ENCODE results near the gene INIP.
"Not testable (repeated sequence)": the region's sequence is repeated elsewhere in the genome, so short reads cannot be mapped to it uniquely, and the experiment has no call there.

INIP gene

DNA sequence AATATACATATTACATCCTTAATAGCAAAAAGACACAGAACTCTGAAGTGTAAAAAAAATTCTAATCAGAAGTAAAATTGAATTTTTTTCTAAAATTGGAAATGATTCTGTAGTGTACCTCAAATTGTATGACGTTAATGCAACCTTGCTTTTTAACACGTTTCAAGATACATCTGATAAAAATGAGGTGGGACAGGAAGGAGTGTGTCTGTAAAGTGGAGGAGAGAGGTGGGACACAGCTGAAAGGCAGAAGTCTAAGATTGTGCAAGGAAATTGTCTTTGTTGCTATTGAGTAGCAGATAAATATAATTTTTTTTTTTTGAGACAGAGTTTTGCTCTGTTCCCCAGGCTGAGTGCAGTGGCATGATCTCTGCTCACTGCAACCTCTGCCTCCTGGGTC is 17.0 kb upstream of the INIP start:
- DNase-seq = no peak

DNA sequence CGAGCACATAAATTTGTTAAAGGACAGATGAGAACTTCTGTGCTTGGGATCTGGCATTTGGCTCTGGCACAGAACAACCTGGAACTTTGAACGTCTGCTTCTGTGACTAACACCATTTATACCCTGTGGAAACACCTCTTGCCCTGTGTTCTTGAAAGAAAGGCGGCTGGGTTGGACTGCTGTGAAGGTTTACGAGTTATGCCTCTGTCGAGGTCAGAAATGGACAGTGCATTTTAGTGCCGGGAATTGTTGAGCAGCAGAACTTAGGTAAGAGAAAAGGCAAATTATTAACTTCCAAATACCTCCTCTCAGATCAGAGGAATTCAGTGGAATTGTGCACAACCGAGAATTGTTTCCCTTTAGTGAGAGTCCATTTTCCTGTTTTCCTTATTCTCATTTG is 14.1 kb upstream of the INIP start:
- DNase-seq = no peak

DNA sequence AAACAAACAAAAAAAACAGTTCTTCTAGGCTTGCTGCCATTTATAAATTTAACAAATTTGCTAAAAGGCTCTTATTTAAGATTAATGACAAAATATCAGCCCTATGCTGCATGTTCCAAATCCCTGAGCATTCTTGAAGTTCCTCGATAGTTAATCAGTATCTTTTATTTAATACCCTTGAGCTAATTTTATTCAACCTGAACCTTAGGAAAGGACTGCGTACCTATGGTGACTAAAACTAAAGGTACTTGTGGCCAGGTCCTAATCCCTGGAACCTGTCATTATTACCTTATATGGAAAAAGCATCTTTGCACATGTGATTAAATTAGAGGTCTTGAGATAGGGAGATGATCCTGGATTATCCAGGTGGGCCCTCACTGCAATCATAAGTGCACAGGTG is 10.5 kb upstream of the INIP start:
- DNase-seq = no peak

DNA sequence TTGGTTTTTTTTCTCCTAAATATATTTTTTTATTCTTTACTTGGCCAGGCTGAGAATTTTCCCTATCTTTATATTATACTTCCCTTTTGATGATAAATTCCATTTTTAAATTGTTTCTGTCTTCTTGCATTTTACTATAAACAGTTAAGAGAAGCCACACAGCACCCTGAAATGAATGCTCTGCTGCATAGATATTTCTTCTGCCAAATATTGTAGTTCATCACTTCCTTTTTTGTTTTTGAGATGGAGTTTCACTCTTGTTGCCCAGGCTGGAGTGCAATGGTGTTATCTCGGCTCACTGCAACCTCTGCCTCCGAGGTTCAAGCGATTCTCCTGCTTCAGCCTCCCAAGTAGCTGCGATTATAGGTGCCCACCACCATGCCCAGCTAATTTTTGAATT is 8.5 kb upstream of the INIP start:
- no peak for DNase-seq

DNA sequence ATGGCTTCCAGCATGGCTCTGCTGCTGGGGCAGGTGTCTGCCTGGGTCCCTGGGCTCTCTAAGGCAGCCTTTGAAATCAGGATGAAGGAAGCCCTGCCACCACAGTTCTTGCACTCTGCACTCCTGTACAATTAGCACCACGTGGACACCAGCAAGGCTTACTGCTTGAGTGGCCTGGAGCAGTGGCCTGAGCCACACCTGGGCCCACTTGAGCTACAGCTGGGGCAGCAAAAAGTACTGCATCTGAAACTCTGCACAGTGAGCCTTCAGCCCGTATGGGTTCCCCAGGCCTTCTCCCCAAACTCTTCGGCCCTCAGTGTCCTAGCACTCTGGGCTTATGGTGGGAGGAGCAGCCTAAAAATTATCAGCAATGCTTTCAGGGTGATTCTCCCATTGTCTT is 8.0 kb upstream of the INIP start:
- DNase-seq = no peak

DNA sequence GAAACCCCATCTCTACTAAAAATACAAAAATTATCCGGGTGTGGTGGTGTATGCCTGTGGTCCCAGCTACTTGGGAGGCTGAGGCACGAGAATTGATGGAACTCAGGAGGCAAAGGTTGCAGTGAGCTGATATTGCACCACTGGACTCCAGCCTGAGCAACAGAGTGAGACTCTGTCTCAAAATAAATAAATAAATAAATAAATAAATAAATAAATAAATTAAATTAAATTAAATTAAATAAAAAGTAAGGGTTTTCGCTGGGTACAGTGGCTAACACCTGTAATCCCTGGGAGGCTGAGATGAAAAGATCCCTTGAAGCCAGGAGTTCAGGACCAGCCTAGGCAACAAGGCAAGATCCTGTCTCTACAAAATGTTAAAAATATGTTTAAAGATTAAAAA is 4.8 kb upstream of the INIP start:
- not testable (repeated sequence) for DNase-seq

DNA sequence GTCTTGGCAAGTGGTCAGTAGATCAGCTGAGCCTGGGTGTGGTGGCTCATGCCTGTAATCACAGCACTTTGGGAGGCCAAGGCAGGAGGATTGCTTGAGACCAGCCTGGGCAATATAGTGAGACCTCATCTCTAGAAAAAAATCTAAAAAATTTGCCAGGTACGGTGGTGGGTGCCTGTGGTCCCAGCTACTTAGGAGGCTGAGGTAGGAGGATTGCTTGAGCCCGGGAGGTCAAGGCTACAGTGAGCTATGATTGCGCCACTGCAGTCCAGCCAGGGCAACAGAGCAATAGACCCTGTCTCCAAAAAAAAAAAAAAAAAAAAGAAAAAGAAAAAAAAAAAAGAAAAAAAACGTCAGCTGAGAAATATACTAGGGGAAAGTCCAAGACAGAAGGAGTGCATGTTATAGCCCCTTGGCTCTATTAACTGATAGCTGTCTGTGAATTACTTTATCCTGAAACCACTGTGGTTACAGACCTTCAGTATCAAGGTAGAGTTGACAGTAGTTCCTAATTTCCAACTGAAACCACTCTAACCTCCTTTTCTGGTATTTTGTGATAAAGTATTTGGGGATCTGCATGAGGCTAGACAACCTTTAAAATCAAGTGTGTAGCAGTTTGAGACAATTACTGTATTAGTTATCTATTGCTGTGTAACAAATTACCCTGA is 2.3 kb upstream of the INIP start:
- no peak for DNase-seq

DNA sequence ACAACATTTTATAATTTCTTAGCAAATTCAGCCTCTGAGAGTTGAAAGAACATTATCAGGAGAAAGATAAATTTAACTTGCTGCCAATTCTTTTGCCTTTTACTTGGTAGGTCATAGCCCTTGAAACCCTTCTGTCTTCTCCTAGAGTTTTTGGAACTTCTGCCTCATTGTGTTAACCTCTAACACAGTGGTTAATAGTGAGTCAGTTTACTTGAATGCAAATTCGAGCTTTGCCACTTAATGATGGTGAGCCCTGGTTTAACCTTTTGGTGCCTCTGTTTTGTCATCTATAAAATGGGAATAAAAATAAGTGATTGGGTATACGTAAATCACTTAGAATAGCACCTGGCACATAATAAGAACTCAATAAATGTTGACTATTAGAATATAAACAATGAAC is 1.8 kb upstream of the INIP start:
- DNase-seq = no peak

DNA sequence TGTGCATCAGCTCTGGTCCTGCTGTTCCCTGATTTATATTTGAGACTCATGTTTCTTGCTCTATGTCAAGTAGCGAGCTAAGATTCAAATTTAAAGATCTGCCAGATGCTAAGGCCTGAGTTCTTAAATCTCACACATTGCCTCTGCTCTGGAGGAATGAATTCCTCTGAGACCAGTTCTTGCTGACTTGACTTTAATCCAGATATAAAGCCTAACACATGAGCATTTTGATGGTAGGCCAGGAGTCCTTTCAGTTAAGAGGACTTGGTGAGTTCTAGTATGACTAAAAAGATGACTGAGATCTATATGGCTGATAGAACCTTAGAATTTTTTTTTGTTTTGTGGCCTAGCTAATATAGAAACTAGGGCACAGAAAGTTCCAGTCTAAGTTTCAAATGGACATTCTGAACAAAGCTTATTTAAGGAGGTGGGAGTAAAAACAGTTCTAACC is 1.3 kb upstream of the INIP start:
- DNase-seq = no peak

DNA sequence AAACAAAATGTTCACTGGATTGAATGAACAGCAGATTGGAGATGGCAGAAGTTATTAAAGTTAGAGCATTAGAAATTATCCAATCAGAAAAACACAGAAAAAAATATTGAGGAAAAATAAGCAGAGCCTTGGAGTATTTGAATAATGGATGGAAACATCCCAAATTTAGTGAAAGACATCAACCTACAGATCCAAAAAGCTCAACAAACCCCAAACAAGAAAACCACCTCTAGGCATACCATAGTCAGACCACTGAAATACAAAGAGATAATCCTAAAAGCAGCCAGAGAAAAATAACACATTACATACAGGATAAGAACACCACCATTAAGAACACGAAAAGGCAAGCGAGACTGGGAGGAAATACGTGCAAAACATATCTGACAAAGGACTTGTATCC is 5.2 kb downstream of the INIP start:
- DNase-seq = no peak

DNA sequence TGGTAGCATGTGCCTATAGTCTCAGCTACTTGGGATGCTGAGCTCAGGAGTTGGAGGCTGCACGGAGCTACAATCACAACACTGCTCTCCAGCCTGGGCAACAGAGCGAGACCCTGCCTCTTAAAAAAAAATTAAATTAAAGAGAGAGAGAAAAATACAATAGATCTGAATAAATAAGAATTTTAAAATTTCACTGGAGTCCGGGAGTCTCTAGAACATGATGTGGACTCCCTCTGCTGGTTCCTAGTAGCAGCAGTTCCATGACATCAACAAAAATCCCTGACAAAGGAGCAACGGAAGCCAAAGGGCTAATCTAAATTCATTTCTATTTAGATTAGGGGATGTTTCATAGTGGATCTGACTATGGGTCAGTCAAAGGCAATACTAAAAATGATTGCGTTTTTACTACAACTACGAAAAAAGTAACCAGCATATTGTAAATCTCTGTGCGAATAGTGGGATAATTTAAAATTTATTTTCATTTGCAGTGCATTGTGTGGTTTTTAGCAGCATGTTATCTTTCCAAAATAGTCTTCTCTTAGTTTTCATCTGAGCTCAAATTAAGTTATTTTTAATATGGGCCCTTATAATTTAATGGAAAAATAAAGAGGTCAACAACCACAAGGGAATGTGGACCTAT is 6.7 kb downstream of the INIP start:
- DNase-seq = no peak

DNA sequence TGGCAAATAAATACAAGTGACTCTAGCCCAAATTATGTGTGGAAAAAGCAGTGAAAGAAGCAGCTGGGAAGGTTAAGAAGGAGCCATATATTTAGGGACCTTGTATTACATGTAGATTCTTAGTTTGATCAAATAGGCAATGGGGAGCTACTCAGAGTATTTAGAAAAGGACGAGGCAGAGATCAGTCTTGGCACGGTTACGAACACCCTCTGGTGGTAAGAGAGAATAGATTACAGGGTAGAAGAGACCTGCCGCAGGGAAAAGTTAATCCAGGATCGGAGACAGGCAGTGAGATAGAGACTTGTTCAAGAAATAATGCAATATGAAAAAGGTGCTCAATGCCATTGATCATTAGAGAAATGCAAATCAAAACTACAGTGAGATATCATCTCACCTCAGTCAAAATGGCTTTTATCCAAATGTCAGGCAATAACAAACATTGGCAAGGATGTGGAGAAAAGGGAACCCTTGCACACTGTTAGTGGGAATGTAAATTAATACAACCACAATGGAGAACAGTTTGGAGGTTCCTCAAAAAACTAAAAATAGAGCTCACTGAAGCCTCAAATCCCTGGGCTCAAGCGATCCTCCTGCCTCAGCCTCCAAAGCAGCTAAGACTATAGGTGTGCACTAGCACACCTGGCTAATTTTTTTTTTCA is 12.0 kb downstream of the INIP start:
- no peak for DNase-seq

DNA sequence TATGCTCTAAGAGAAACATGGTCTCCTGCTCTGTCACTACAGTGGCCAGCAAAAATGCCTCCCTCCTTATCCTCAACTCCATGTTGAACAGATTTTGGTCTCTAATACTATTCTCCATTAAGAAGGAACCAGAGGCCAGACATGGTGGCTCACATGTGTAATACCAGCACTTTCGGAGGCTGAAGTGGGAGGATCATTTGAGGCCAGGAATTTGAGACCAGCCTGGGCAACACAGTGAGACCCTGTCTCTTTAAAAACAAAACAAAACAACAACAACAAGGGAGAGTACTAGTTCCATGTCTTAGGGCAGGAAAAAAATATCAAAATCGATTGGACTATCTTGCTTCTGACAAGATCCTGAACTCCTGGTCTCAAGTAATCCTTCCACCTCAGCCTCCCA is 14.6 kb downstream of the INIP start:
- no peak for DNase-seq

DNA sequence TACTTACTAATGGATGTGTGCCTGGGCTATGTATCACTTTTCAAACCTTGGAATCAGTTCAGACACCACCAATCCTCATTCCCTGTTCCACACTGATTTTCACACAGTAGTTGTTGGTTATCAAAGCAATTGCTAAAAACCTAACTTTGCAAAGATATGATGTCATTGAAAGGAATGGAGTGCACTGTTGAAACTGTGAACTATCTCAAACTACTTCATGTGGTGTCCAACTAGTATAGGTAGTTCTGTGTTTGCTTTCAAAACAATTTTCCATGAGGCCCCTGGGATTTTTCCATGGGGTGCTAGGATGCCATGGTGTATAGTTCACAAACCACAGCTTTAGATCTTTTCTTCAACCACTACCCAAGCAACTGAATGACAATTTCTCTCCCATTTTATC is 17.8 kb downstream of the INIP start:
- DNase-seq = no peak

DNA sequence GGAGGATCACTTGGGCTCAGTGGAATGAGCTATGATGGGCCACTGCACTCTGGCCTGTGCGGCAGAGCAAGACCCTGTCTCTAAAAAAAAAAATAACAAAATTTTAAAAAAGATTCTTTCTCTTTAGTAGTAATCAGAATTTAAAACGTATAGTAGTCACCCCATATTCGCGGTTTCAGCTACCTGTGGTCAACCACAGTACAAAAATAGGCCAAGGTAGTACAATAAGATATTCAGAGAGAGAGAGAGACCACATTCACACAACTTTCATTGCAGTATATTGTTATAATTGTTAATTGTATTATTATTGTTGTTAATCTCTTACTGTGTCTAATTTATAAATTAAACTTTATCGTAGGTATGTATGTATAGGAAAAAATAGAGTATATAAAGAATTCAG is 18.7 kb downstream of the INIP start:
- no peak for DNase-seq

DNA sequence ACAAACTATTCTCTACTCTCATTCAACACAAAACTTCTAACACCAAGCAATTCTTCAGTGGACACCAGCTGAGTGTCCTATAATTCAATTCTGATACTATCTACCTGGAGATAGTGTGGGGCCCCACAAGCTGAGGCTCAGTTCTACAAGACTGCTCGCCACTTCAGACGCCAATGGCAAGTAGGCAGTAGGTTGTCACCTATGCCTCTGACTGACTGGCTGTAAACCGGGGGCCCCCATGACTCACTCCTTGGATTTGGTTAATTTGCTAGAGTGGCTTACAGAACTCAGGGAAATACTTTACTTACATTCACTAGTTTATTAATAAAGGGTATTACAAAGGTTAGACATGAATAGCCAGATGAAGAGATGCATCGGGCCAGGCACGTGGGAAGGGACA is 21.5 kb downstream of the INIP start:
- no peak for DNase-seq

DNA sequence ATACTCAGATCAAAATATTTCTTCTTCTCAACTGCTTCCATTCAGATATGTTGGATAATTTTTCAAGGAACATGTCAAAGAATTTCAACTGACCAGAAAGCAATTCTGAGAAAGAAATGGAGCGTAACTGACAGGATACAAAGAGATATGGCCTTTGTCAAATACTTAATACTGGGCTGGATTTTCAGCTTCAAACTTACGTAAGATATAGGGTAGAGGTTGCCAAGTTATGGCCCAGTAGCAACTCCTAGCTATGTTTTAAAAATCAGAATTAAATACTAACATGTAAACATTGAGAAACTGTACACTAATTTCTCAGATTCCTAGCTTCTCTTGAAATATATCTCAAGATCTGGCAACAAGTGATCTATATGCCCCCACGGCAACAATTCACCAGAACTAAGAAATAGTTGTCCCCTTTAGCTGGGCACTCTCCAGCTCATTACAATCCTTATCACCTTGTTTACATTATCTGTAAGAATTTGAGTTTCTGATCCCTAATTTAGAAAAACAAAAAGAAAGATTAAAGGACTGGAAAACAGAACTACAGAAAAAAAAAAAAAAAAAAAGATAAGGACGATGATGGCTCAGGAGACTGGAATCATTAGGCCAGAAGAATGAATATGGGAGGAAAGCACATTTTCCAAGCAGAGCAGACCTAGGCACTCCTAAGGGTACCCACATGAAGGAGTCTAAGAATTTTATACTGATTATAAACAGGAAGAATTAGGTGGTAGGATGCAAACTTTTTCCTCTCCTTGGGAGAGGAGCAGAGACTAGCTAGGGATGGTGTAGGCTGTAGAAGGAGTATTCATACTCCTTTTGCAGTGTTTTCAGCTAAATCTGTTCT is 23.0 kb downstream of the INIP start:
- no peak for DNase-seq

DNA sequence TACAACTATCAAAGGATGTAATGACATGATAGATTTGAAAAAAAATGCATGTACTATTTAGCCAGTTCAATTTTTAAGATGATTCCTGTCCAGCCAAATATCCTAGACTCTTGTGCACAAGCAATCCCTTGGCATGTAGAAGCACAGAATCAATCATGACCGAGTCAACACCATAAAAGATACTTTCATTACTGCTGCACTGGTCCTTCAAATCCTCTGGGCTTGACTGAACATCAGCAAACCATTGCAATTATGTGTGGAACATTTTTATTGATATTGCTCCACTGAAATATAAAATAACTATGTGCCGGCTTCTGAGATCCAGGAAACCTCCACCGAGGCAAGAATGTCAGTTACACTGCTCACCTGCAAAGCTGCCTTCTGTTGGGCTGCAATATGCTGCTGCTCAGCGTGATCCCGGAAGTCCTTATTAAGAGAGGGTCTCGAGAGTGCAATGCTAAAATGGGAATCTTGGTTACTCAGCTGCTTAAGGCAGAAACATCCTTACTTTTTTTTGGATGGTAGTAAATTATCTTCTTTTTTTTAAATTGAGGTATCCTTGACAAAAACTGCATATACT is 28.7 kb downstream of the INIP start:
- DNase-seq = no peak

DNA sequence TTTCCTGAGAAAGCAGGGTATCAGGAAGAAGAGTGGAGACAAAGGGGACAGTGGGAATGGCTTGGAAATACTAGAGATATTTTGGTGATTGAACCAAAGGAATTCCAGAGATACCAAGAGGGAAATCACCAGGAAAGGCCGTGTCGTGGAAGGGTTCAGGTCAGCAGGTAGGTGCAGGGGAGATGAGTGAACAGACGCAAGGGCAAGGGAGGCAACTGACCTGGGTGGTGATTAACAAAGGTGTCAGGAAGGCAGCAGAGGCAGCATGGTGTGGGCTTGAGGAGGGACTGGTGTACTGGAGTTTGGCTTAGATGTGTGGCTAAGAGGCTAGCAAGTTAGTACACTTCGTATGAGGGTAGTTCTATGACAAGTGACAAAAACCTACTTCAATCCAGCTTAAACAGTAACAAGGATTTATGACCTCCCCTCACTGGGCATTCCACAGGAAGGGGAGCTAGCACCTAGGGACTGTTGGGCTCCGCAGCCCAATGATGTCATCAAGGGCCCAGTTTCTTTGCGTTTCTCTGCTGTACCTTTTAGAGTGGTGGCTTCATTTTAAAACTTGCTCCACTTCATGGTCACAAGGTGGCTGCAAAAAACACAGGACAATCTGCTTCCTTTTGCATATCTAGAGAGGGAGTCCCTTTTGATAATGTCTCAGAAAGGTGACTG is 37.0 kb downstream of the INIP start:
- DNase-seq = no peak

DNA sequence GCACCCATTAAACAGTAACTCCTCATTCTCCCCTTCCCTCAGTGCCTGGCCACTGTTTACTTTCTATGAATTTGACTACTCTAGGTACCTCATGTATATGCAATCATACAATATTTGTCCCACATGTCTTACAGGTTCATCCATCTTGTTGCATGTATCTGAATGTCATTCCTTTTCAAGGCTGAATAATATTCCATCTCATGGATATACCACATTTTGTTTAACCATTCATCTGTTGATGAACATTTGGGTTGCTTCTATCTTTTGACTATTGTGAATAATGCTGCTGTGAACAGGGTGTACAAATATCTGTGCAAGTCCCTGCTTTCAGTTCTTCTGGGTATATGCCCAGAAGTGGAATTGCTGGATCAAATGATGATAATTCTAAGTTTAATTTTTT is 40.9 kb downstream of the INIP start:
- DNase-seq = no peak

DNA sequence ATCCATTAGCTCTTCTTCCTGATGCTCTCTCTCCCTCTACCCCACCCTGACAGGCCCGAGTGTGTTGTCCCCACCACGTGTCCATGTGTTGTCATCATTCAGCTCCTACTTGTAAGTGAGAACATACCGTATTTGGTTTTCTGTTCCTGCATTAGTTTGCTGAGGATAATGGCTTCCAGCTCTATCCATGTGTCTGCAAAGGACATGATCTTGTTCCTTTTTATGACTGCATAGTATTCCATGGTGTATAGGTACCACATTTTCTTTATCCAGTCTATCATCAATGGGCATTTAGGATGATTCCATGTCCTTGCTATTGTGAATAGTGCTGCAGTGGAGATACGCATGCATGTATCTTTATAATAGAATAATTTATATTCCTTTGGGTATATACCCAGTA is 44.7 kb downstream of the INIP start:
- DNase-seq = not testable (repeated sequence)

DNA sequence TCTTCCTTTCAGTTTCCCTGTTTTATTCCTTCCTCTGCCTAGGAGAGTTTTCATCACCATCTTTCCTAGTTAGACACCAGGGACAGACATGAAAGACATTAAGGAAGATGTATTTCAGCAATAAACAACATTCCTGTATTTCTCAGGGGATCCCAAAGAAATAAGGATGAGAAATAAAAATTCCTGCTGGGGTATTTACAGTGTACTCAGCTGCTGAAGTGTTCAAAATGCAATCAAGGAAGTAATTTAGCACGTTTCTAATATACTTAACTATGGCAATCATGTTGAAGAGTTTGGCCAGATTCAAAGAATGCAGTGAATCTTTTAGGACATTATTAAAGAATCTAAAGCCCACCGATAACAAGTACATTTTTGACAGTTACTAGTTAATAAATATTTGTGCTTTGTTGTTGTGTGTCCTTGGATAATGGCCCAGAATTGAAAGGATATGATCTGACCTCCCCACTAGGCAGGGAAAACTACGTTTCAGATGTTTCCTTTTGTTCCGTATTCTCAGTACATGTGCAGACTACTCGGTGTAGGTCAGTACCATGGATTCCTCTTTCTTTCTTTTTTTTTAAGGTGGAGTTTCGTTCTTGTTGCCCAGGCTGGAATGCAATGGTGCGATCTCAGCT is 46.8 kb downstream of the INIP start:
- no peak for DNase-seq

Data from T-helper 9 cell (primary cell).